Erythroblast (primary cell): ENCODE results near the gene LETM1.

Source experiments
- GATA1 ChIP-seq: IDR thresholded peaks from 2 replicates; pipeline ENCODE4 v1.6.1; 2011; ENCODE audit warnings: low read depth, mild to moderate bottlenecking, control low read depth, low read length, moderate library complexity
- POLR2A ChIP-seq: IDR thresholded peaks from 2 replicates; pipeline ENCODE4 v1.6.1; 2011; ENCODE audit warnings: mild to moderate bottlenecking, low read length

GRCh38 chr4:1825326-1825725 is 30.6 kb downstream of the LETM1 start:
- TF ChIP-seq POLR2A (no peak), GATA1 (no peak)
